GM18508 (cell line): ENCODE measurements around the gene NACA.
"Not testable (repeated sequence)": the region's sequence is repeated elsewhere in the genome, so short reads cannot be mapped to it uniquely, and the experiment has no call there.

ENCODE experiments used
- ATAC-seq: cut with Tn5 transposase; IDR thresholded peaks from one replicate; pipeline ENCODE4 v1.9.1; 2021; ENCODE audit warnings: moderate number of reproducible peaks; ENCODE audit not compliant: insufficient read depth, unreplicated experiment

The NACA gene

GRCh38 chr12:56725723-56726102 lies 614 bp upstream of the NACA start:
- no peak for ATAC-seq

GRCh38 chr12:56724701-56724971 lies 463 bp downstream of the NACA start:
- ATAC-seq = no peak

- no peak for ATAC-seq
Measured at GRCh38 chr12:56723889-56724700, 1.0 kb downstream of the NACA start.

GRCh38 chr12:56723352-56723751 lies 1.7 kb downstream of the NACA start:
- no peak for ATAC-seq

- ATAC-seq = no peak
Measured at GRCh38 chr12:56722832-56723231, 2.3 kb downstream of the NACA start.

- ATAC-seq = no peak
Measured at GRCh38 chr12:56721721-56722120, 3.4 kb downstream of the NACA start.

GRCh38 chr12:56721216-56721615 lies 3.9 kb downstream of the NACA start:
- ATAC-seq = no peak

- no peak for ATAC-seq
Measured at GRCh38 chr12:56720731-56721151, 4.4 kb downstream of the NACA start.

- no peak for ATAC-seq
Measured at GRCh38 chr12:56719056-56719455, 6.0 kb downstream of the NACA start.

- ATAC-seq = no peak
Measured at GRCh38 chr12:56718636-56719035, 6.5 kb downstream of the NACA start.

GRCh38 chr12:56718149-56718548 lies 7.0 kb downstream of the NACA start:
- no peak for ATAC-seq

GRCh38 chr12:56716933-56717880 lies 7.9 kb downstream of the NACA start:
- ATAC-seq = no peak

GRCh38 chr12:56716458-56716857 lies 8.6 kb downstream of the NACA start:
- ATAC-seq = no peak

GRCh38 chr12:56715798-56716197 lies 9.3 kb downstream of the NACA start:
- ATAC-seq = no peak

GRCh38 chr12:56714431-56714929 lies 10.6 kb downstream of the NACA start:
- ATAC-seq = no peak

- no peak for ATAC-seq
Measured at GRCh38 chr12:56713345-56713744, 11.8 kb downstream of the NACA start.

- ATAC-seq = no peak
Measured at GRCh38 chr12:56709759-56710376, 15.2 kb downstream of the NACA start.

GRCh38 chr12:56704522-56704921 lies 20.6 kb downstream of the NACA start:
- not testable (repeated sequence) for ATAC-seq

- no peak for ATAC-seq
Measured at GRCh38 chr12:56699020-56699661, 26.0 kb downstream of the NACA start.

GRCh38 chr12:56695327-56696101 lies 29.6 kb downstream of the NACA start:
- ATAC-seq = no peak
